ENCODE data around the gene TMEM26.

DNA sequence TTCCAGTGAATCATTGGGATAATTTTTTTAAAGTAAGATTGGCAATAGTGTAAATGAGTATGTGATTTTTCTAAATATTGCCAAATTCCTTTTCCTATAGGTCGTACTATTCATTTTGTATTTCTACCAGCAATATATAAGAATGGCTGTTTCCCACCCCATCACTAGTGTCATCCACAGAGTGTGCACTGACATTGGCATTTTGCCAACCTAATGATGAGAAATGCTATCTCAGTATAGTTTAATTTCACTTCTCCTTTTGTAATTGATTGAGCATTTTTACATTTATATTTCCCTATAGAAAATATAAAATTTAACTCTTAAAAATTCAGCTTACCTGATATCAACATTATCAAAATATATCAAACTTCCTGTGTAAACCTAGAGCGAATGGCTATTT is 17.6 kb upstream of the TMEM26 start:
- TF ChIP-seq CTCF (IDR thresholded peaks at IDR 0.05) (no peak), POLR2A (IDR thresholded peaks at IDR 0.05) (no peak)

Measured in body of pancreas (tissue), 4 donors.